Activated CD4-positive, alpha-beta memory T cell treated with anti-CD3 and anti-CD28 coated beads, Interleukin-2, amount 10 ng/mL, durations not matched to agents 7 days and 5 days (primary cell): ENCODE measurements around the gene PROM2. TPM values are rescaled to one million over a fixed set of nuclear protein-coding genes. Genes with fewer than 3 reads are reported as not detected.

Source experiments
- CTCF ChIA-PET: fragments of 350-600 bp; sonication (Branson Sonifier 250); formaldehyde crosslinking; loops from one replicate; lab custom pipeline; 2021; ENCODE audit warnings: antibody characterized with exemption, inconsistent platforms; lab: Charles Lee
- POLR2A ChIA-PET: fragments of 350-600 bp; sonication (Branson Sonifier 250); formaldehyde crosslinking; loops from one replicate; lab custom pipeline; 2021; ENCODE audit warnings: antibody characterized with exemption; lab: Charles Lee
- DNase-seq: peaks from one replicate; pipeline ENCODE4 v3.0.0-alpha.2; 2020
- H3K27ac Mint-ChIP-seq: one replicate; pipeline ENCODE4 v1.8.0; 2021; ENCODE audit warnings: mild to moderate bottlenecking, mixed read lengths
- H3K27me3 Mint-ChIP-seq: one replicate; pipeline ENCODE4 v1.8.0; 2021; ENCODE audit warnings: mixed read lengths
- H3K36me3 Mint-ChIP-seq: one replicate; pipeline ENCODE4 v1.8.0; 2021; ENCODE audit warnings: low read depth, mixed read lengths
- H3K4me1 Mint-ChIP-seq: one replicate; pipeline ENCODE4 v1.8.0; 2021; ENCODE audit warnings: mixed read lengths
- H3K4me3 Mint-ChIP-seq: one replicate; pipeline ENCODE4 v1.8.0; 2021; ENCODE audit warnings: mild to moderate bottlenecking, mixed read lengths
- H3K9me3 Mint-ChIP-seq: one replicate; pipeline ENCODE4 v1.8.0; 2021; ENCODE audit warnings: mixed read lengths
- total RNA-seq, 2 experiments: library from RNA; stranded (reverse); gene quantifications; one replicate each; pipeline ENCODE4 v1.2.3, GENCODE V29; 2021

PROM2 gene
- total RNA-seq, 2 experiments from 2014 or later: 0.15 to 0.18 TPM

- POLR2A ChIA-PET: no interaction called here
- DNase-seq: no peak
- Mint-ChIP-seq H3K4me3 (no peak overlapping the region), H3K36me3 (no peaks in the 10 kb centered on the region), H3K9me3 (peaks cover 6% of the 10 kb centered on the region), H3K27me3 (no peaks in the 10 kb centered on the region), H3K4me1 (no peaks in the 10 kb centered on the region), H3K27ac (no peak overlapping the region)
- CTCF ChIA-PET: no interaction called here
Measured at GRCh38 chr2:95296011-95296410, 21.8 kb downstream of the PROM2 start.

GRCh38 chr2:95296880-95297487, 22.7 kb downstream of the PROM2 start, which contains the start of gene KCNIP3:
Gene KCNIP3, plus strand, starts transcription at chr2:95297347. Its CDS starts 92 bp downstream, at chr2:95297439.
- no peaks in the 10 kb centered on the region for H3K36me3 Mint-ChIP-seq
- no peaks in the 10 kb centered on the region for H3K27me3 Mint-ChIP-seq
- no peak within 1 kb of the TSS for H3K27ac Mint-ChIP-seq
- POLR2A ChIA-PET: no interaction called here
- CTCF ChIA-PET: no interaction called here
- no peak for DNase-seq
- H3K9me3 Mint-ChIP-seq: peaks cover under 1% of the 10 kb centered on the region
- no peak within 1 kb of the TSS for H3K4me3 Mint-ChIP-seq
- H3K4me1 Mint-ChIP-seq: no peaks in the 10 kb centered on the region

DNA sequence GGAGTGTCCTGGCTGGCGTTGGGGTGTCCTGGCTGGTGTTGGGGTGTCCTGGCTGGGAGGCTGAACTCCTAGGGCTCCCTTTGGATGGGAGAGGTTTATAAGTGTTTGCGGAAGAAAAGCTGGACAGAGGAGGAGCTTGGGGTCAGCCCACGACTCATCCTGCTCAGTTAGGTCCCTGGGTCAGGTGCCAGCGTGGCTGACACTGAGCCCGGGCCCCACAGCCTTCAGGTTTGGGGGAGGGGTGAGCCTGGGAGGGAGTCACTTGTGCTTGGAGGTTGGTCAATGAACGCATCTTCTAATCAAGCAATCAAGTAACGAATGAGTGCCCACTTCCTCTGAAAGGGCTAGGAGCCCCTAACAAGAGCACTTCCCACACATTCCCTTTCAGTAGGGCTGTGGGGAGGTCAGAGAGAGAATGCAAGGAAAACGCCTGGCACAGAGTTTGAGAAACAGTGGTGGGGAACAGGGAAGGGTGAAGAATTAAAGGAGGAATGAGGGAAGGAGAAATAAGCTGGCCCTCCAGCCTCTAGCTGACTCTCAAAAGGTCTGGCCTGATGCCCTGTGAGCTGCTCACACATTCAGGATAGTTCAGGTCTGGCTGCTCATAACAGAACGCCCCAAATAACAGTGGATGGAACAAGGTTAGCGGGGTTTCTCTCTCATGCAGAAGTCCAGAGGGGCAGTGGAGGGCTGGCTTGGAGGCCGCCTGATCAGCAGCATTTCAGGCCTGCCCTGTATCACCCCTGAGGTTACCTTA, 23.6 kb downstream of the PROM2 start:
- H3K27me3 Mint-ChIP-seq: no peaks in the 10 kb centered on the region
- CTCF ChIA-PET: no interaction called here

GRCh38 chr2:95298486-95299111, 24.4 kb downstream of the PROM2 start:
- POLR2A ChIA-PET: no interaction called here
- CTCF ChIA-PET: no interaction called here
- no peak overlapping the region for H3K27ac Mint-ChIP-seq
- no peaks in the 10 kb centered on the region for H3K9me3 Mint-ChIP-seq
- no peaks in the 10 kb centered on the region for H3K36me3 Mint-ChIP-seq
- DNase-seq: no peak
- H3K4me3 Mint-ChIP-seq: no peak overlapping the region
- no peaks in the 10 kb centered on the region for H3K4me1 Mint-ChIP-seq
- H3K27me3 Mint-ChIP-seq: no peaks in the 10 kb centered on the region

More for the DNA sequence above, 23.6 kb downstream of the PROM2 start:
- no peak for DNase-seq
- Mint-ChIP-seq H3K36me3 (no peaks in the 10 kb centered on the region), H3K9me3 (no peaks in the 10 kb centered on the region), H3K4me1 (no peaks in the 10 kb centered on the region), H3K4me3 (no peak overlapping the region), H3K27ac (no peak overlapping the region)
- POLR2A ChIA-PET: no interaction called here

- Mint-ChIP-seq H3K27ac (no peak overlapping the region), H3K9me3 (no peaks in the 10 kb centered on the region), H3K4me1 (no peaks in the 10 kb centered on the region), H3K4me3 (no peak overlapping the region), H3K27me3 (no peaks in the 10 kb centered on the region), H3K36me3 (no peaks in the 10 kb centered on the region)
- ChIA-PET POLR2A (no interaction called here), CTCF (no interaction called here)
- DNase-seq: no peak
Measured at GRCh38 chr2:95299961-95300360, 25.7 kb downstream of the PROM2 start.

DNA sequence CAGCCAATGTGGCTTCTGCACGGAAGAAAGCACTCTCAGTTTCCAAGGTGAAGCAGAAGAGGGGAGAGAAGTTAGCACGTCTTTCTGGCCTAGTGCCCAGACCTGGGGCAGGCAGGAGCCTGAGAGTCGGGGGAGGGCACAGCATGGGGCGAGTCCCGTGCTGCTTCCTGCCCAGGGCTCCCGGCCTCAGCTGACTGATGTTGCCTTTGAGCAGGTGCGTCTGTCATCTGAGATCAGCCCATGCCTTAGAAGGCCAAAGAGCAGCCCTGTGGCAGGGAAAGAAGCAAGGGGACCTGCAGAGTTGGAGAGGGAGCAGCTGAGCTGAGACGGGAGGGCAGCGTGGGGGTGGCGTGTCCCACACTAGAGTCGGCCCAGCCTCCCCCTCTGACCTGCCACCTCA, 26.2 kb downstream of the PROM2 start:
- ChIA-PET POLR2A (no interaction called here), CTCF (no interaction called here)
- no peak overlapping the region for H3K4me3 Mint-ChIP-seq
- no peaks in the 10 kb centered on the region for H3K4me1 Mint-ChIP-seq
- no peak for DNase-seq
- no peaks in the 10 kb centered on the region for H3K27me3 Mint-ChIP-seq
- H3K9me3 Mint-ChIP-seq: no peaks in the 10 kb centered on the region
- no peak overlapping the region for H3K27ac Mint-ChIP-seq
- H3K36me3 Mint-ChIP-seq: no peaks in the 10 kb centered on the region

DNA sequence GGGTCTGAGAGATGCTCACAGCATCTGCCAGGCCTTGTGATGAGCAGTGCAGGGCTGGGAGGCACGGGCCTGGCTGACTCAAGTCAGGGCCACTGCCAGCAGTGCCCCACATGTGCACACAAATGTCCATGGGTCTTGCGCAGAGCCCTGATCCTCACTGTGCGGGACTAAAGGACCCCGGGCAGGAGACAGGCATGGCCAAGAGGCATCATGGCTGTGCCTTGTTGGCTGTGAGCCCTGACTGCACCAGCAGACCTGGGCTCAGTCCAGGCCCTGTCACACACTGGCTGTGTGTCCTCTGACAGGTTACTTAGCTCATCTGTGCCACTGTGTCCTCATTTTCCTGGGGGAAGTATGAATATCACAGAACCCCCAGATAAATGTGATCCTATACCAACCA, 26.9 kb downstream of the PROM2 start:
- Mint-ChIP-seq H3K36me3 (no peaks in the 10 kb centered on the region), H3K4me1 (no peaks in the 10 kb centered on the region), H3K4me3 (no peak overlapping the region), H3K27ac (no peak overlapping the region), H3K27me3 (no peaks in the 10 kb centered on the region), H3K9me3 (no peaks in the 10 kb centered on the region)
- ChIA-PET CTCF (no interaction called here), POLR2A (no interaction called here)
- DNase-seq: no peak

- no peak for DNase-seq
- POLR2A ChIA-PET: no interaction called here
- CTCF ChIA-PET: no interaction called here
- no peaks in the 10 kb centered on the region for H3K36me3 Mint-ChIP-seq
- no peaks in the 10 kb centered on the region for H3K9me3 Mint-ChIP-seq
- no peak overlapping the region for H3K4me3 Mint-ChIP-seq
- no peaks in the 10 kb centered on the region for H3K27me3 Mint-ChIP-seq
- no peaks in the 10 kb centered on the region for H3K4me1 Mint-ChIP-seq
- H3K27ac Mint-ChIP-seq: no peak overlapping the region
Measured at GRCh38 chr2:95301876-95302641, 27.8 kb downstream of the PROM2 start.

- H3K27me3 Mint-ChIP-seq: no peaks in the 10 kb centered on the region
- H3K36me3 Mint-ChIP-seq: no peaks in the 10 kb centered on the region
- POLR2A ChIA-PET: no interaction called here
- no peaks in the 10 kb centered on the region for H3K4me1 Mint-ChIP-seq
- no peak overlapping the region for H3K4me3 Mint-ChIP-seq
- H3K27ac Mint-ChIP-seq: no peak overlapping the region
- CTCF ChIA-PET: no interaction called here
- H3K9me3 Mint-ChIP-seq: no peaks in the 10 kb centered on the region
- DNase-seq: no peak
Measured at GRCh38 chr2:95303191-95303919, 29.1 kb downstream of the PROM2 start.

- CTCF ChIA-PET: no interaction called here
- no peak for DNase-seq
Measured at GRCh38 chr2:95305380-95306061, 31.3 kb downstream of the PROM2 start.

GRCh38 chr2:95306336-95306895, 32.2 kb downstream of the PROM2 start:
- H3K27me3 Mint-ChIP-seq: no peaks in the 10 kb centered on the region
- H3K27ac Mint-ChIP-seq: no peak overlapping the region
- POLR2A ChIA-PET: no interaction called here
- H3K36me3 Mint-ChIP-seq: no peaks in the 10 kb centered on the region
- H3K4me1 Mint-ChIP-seq: no peaks in the 10 kb centered on the region
- no peaks in the 10 kb centered on the region for H3K9me3 Mint-ChIP-seq
- H3K4me3 Mint-ChIP-seq: no peak overlapping the region
- CTCF ChIA-PET: no interaction called here
- no peak for DNase-seq

More at GRCh38 chr2:95305380-95306061, 31.3 kb downstream of the PROM2 start:
- Mint-ChIP-seq H3K4me1 (no peaks in the 10 kb centered on the region), H3K36me3 (no peaks in the 10 kb centered on the region), H3K27me3 (no peaks in the 10 kb centered on the region), H3K27ac (no peak overlapping the region), H3K9me3 (no peaks in the 10 kb centered on the region), H3K4me3 (no peak overlapping the region)
- POLR2A ChIA-PET: no interaction called here

DNA sequence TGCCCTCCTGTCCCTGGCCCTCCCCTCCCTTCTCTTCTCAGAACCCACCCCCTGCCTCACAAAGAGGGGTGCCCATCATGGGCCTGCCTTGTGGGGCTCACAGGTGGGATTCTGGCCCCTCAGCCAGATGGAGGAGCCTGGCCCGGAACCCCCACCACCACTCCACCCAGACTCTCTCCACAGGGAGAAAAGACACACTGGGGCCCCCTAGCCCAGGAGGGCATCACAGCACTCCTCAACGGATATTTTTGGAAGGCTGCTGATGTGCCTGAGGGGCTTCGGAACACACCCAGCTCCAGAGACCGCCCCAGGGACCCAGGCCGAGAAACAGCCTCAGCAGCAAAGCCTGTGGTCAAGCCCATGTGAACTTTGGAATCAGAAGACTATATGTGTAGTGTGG, 32.8 kb downstream of the PROM2 start:
- Mint-ChIP-seq H3K9me3 (no peaks in the 10 kb centered on the region), H3K27me3 (no peaks in the 10 kb centered on the region), H3K36me3 (no peaks in the 10 kb centered on the region), H3K4me3 (no peak overlapping the region), H3K4me1 (no peaks in the 10 kb centered on the region), H3K27ac (no peak overlapping the region)
- no peak for DNase-seq
- CTCF ChIA-PET: no interaction called here
- POLR2A ChIA-PET: no interaction called here
